ENCODE data around the gene RASAL3. TPM values are rescaled to one million over a fixed set of nuclear protein-coding genes. Genes with fewer than 3 reads are reported as not detected.

RASAL3 gene
- total RNA-seq, 1 donor from 2014 or later: 89.3 TPM

GRCh38 chr19:15421721-15422260, 42.6 kb downstream of the RASAL3 start:
- H3K4me3 Mint-ChIP-seq: no peak overlapping the region
- H3K27me3 Mint-ChIP-seq: no peaks in the 10 kb centered on the region

GRCh38 chr19:15421136-15421695, 43.1 kb downstream of the RASAL3 start:
- H3K4me3 Mint-ChIP-seq: no peak overlapping the region
- ChIA-PET POLR2A (interaction anchor here (0.9 to 1.3 kb wide), 2 partner anchors 9 to 41 kb away, joined by 3 read pairs; no protein-coding TSS in a partner anchor), CTCF (interaction anchor here (1.4 to 7.0 kb wide), 3 partner anchors 12 to 329 kb away, joined by 6 to 87 read pairs (median 9); no protein-coding TSS in a partner anchor)
- peaks cover 32% of the 10 kb centered on the region for H3K4me1 Mint-ChIP-seq
- no peak for ATAC-seq (ENCODE audit: low read depth)
- DNase-seq: no peak
- peaks cover 52% of the 10 kb centered on the region for H3K36me3 Mint-ChIP-seq (ENCODE audit: low read depth)
- TF ChIP-seq CTCF (IDR thresholded peaks at IDR 0.05): no peak
- intact Hi-C loops (cut with micrococcal nuclease): no loop called here
- H3K27me3 Mint-ChIP-seq: no peaks in the 10 kb centered on the region
- no peak overlapping the region for H3K27ac Mint-ChIP-seq
- no peaks in the 10 kb centered on the region for H3K9me3 Mint-ChIP-seq

More at GRCh38 chr19:15421721-15422260, 42.6 kb downstream of the RASAL3 start:
- POLR2A ChIA-PET: interaction anchor here (1.3 kb wide), 1 partner anchor 9 kb away, joined by 3 read pairs; no protein-coding TSS in a partner anchor
- Mint-ChIP-seq H3K27ac (no peak overlapping the region), H3K9me3 (no peaks in the 10 kb centered on the region), H3K36me3 (ENCODE audit: low read depth) (peaks cover 53% of the 10 kb centered on the region), H3K4me1 (peaks cover 26% of the 10 kb centered on the region)
- CTCF ChIA-PET: interaction anchor here (1.4 to 7.0 kb wide), 2 partner anchors 11 to 134 kb away, joined by 6 to 87 read pairs; no protein-coding TSS in a partner anchor
- TF ChIP-seq CTCF (IDR thresholded peaks at IDR 0.05): no peak
- ATAC-seq (ENCODE audit: low read depth) (no peak), DNase-seq (no peak)
- intact Hi-C loops (cut with micrococcal nuclease): no loop called here

GRCh38 chr19:15419413-15420025, 44.8 kb downstream of the RASAL3 start:
- Mint-ChIP-seq H3K4me1 (peaks cover 42% of the 10 kb centered on the region), H3K27ac (no peak overlapping the region), H3K27me3 (no peaks in the 10 kb centered on the region), H3K4me3 (peak overlapping the region; percentile 99), H3K9me3 (no peaks in the 10 kb centered on the region), H3K36me3 (ENCODE audit: low read depth) (peaks cover 52% of the 10 kb centered on the region)
- DNase-seq (no peak), ATAC-seq (ENCODE audit: low read depth) (no peak)
- no peak for TF ChIP-seq CTCF (IDR thresholded peaks at IDR 0.05)
- ChIA-PET CTCF (interaction anchor here (0.7 to 7.0 kb wide), 20 partner anchors 10 to 327 kb away, joined by 3 to 87 read pairs (median 5); partner anchors contain the start of gene AKAP8), POLR2A (interaction anchor here (0.5 to 3.5 kb wide), 24 partner anchors 9 to 947 kb away, joined by 3 to 82 read pairs (median 4); partner anchors contain the start of genes AKAP8, BRD4 and FAM32A)
- intact Hi-C loops (cut with micrococcal nuclease): loop anchor here (1.0 to 2.0 kb wide), 10 partner anchors 13 to 294 kb away; partner anchors contain the start of genes AKAP8, BRD4, RASAL3 and WIZ

- peak; percentile 94 for DNase-seq
- Mint-ChIP-seq H3K36me3 (ENCODE audit: low read depth) (peaks cover 47% of the 10 kb centered on the region), H3K27ac (peak within 1 kb of the TSS; percentile 99), H3K9me3 (no peaks in the 10 kb centered on the region), H3K4me3 (peak within 1 kb of the TSS; percentile 99), H3K4me1 (peaks cover 42% of the 10 kb centered on the region), H3K27me3 (no peaks in the 10 kb centered on the region)
- intact Hi-C loops (cut with micrococcal nuclease): loop anchor here (1.0 to 2.0 kb wide), 10 partner anchors 14 to 293 kb away; partner anchors contain the start of genes AKAP8, BRD4, RASAL3 and WIZ
- no peak for TF ChIP-seq CTCF (IDR thresholded peaks at IDR 0.05)
- CTCF ChIA-PET: interaction anchor here (0.7 to 7.0 kb wide), 21 partner anchors 9 to 326 kb away, joined by 3 to 87 read pairs (median 5); partner anchors contain the start of gene AKAP8
- POLR2A ChIA-PET: interaction anchor here (0.5 to 3.5 kb wide), 25 partner anchors 9 to 948 kb away, joined by 3 to 82 read pairs (median 4); partner anchors contain the start of genes AKAP8, BRD4 and FAM32A
- ATAC-seq (ENCODE audit: low read depth): peak; percentile 92
Measured at GRCh38 chr19:15418579-15419412, 45.5 kb downstream of the RASAL3 start, which contains the start of gene AKAP8L. Gene AKAP8L (minus strand): TSS chr19:15418988. CDS start chr19:15418923, 65 bp downstream.

Measured in activated B cell treated with CpG ODN at 0.5 μM for 24 hours (primary cell).